ENCODE data around the gene APBA2. TPM values are rescaled to one million over a fixed set of nuclear protein-coding genes. Genes with fewer than 3 reads are reported as not detected.

Gene APBA2
- total RNA-seq, 1 experiment from 2014 or later: 0.31 TPM

DNA sequence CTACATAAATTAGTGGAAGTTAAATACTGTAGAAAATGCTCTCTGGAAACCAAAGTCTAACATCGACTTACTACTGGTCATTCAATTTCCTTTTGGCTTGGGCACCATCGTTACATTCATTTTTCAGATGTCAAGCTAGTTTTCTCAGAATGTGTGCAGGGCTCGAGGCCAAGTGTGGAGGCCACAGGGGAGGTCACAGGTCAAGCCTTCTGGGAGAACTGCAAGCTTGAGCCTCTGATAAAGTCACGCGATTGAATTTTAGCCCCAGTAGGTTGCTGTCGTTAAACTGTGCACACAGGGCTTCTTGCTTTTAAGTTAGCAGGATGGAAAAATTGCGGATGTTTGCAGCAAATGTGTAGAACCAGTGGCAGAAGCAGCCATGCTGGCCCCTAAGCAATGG is 182.2 kb downstream of the APBA2 start:
- no peak overlapping the region for H3K4me3 ChIP-seq (ENCODE audit: low read depth in 2 of 2, low read length in 2 of 2)
- intact Hi-C loops (cut with micrococcal nuclease; ENCODE audit: unreplicated experiment): no loop called here
- CTCF ChIA-PET: no interaction called here
- BruUV-seq (replicated peaks): no TSS peak
- no peaks in the 10 kb centered on the region for H3K9me3 ChIP-seq (ENCODE audit: control insufficient read depth, insufficient read depth, low read depth, low read length)
- H3K4me1 ChIP-seq (ENCODE audit: control insufficient read depth, insufficient read depth, low read length): no peaks in the 10 kb centered on the region
- in situ Hi-C loops (cut with HindIII; ENCODE audit: low pct_unique_long_range_greater_than_20kb, low sequenced_read_pairs): no loop called here
- no peaks in the 10 kb centered on the region for H3K36me3 ChIP-seq (ENCODE audit: control insufficient read depth, insufficient read depth, low read length)
- H3K27ac ChIP-seq (ENCODE audit: low read length): no peak overlapping the region
- DNase-seq (ENCODE audit: low read depth, low spot score) (no peak), ATAC-seq (no peak)
- POLR2A ChIA-PET: no interaction called here
- no peaks in the 10 kb centered on the region for H3K27me3 ChIP-seq (ENCODE audit: control insufficient read depth, insufficient read depth, low read length)
- TF ChIP-seq, protein P1, sequence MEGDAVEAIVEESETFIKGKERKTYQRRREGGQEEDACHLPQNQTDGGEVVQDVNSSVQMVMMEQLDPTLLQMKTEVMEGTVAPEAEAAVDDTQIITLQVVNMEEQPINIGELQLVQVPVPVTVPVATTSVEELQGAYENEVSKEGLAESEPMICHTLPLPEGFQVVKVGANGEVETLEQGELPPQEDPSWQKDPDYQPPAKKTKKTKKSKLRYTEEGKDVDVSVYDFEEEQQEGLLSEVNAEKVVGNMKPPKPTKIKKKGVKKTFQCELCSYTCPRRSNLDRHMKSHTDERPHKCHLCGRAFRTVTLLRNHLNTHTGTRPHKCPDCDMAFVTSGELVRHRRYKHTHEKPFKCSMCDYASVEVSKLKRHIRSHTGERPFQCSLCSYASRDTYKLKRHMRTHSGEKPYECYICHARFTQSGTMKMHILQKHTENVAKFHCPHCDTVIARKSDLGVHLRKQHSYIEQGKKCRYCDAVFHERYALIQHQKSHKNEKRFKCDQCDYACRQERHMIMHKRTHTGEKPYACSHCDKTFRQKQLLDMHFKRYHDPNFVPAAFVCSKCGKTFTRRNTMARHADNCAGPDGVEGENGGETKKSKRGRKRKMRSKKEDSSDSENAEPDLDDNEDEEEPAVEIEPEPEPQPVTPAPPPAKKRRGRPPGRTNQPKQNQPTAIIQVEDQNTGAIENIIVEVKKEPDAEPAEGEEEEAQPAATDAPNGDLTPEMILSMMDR (IDR thresholded peaks at IDR 0.05): no peak
- TF ChIP-seq POLR2AphosphoS5 (IDR thresholded peaks at IDR 0.05; ENCODE audit: low read depth, low read length) (no peak), TCF7L2 (IDR thresholded peaks at IDR 0.05; ENCODE audit: low read depth, low read length) (no peak), SIN3A (IDR thresholded peaks at IDR 0.05; ENCODE audit: borderline replicate concordance, insufficient read depth, low read depth, low read length) (no peak)

DNA sequence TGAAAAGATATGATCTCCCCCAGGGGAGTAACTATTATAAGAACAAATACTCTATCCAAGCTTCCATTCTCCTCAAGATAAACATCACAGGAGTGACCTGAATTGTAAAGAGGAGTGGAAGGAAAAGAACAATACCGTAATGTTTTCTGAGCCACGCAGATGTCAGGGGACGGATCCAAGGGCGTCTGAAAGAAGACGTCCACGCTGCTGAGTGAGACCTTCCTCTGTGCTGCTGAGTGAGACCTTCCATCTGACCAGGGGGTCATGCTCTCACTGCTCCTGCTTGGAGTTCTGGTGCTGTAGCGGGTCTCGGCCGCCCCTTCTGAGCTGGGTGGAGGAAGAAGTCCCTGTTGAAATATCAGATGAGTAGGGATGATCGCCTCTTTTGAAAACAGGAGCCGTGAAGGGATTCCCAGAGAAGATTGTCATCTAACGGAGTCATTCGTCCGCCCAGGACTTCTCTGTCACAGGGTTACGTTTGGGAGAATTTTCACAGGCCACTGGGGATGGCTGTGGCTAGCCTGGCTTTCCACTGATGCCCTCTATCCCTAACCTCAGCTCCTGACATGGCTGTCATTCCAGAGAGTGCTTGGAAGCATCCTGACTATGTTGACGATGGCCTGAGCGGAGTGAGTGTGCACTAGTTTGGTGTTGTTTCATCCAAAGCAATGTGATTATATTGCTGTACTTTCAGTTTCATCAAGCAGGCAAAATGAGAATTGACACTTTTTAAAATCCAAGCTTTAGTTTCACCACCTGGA is 184.9 kb downstream of the APBA2 start:
- in situ Hi-C loops (cut with HindIII; ENCODE audit: low pct_unique_long_range_greater_than_20kb, low sequenced_read_pairs) (no loop called here), intact Hi-C loops (cut with micrococcal nuclease; ENCODE audit: unreplicated experiment) (no loop called here)
- no peak overlapping the region for H3K4me3 ChIP-seq (ENCODE audit: low read depth in 2 of 2, low read length in 2 of 2)
- CTCF ChIA-PET: no interaction called here
- no TSS peak for BruUV-seq (replicated peaks)
- no peaks in the 10 kb centered on the region for H3K27me3 ChIP-seq (ENCODE audit: control insufficient read depth, insufficient read depth, low read length)
- no peaks in the 10 kb centered on the region for H3K9me3 ChIP-seq (ENCODE audit: control insufficient read depth, insufficient read depth, low read depth, low read length)
- TF ChIP-seq, protein P2, sequence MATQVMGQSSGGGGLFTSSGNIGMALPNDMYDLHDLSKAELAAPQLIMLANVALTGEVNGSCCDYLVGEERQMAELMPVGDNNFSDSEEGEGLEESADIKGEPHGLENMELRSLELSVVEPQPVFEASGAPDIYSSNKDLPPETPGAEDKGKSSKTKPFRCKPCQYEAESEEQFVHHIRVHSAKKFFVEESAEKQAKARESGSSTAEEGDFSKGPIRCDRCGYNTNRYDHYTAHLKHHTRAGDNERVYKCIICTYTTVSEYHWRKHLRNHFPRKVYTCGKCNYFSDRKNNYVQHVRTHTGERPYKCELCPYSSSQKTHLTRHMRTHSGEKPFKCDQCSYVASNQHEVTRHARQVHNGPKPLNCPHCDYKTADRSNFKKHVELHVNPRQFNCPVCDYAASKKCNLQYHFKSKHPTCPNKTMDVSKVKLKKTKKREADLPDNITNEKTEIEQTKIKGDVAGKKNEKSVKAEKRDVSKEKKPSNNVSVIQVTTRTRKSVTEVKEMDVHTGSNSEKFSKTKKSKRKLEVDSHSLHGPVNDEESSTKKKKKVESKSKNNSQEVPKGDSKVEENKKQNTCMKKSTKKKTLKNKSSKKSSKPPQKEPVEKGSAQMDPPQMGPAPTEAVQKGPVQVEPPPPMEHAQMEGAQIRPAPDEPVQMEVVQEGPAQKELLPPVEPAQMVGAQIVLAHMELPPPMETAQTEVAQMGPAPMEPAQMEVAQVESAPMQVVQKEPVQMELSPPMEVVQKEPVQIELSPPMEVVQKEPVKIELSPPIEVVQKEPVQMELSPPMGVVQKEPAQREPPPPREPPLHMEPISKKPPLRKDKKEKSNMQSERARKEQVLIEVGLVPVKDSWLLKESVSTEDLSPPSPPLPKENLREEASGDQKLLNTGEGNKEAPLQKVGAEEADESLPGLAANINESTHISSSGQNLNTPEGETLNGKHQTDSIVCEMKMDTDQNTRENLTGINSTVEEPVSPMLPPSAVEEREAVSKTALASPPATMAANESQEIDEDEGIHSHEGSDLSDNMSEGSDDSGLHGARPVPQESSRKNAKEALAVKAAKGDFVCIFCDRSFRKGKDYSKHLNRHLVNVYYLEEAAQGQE (IDR thresholded peaks at IDR 0.05; ENCODE audit: insufficient read depth in 1 of 2, low read depth in 2 of 2, low read length in 1 of 2): no peak
- TF ChIP-seq SIN3A (IDR thresholded peaks at IDR 0.05; ENCODE audit: borderline replicate concordance, insufficient read depth, low read depth, low read length) (no peak), POLR2AphosphoS5 (IDR thresholded peaks at IDR 0.05; ENCODE audit: low read depth, low read length) (no peak), TCF7L2 (IDR thresholded peaks at IDR 0.05; ENCODE audit: low read depth, low read length) (no peak)
- TF ChIP-seq, protein P1 (IDR thresholded peaks at IDR 0.05): no peak
- no peaks in the 10 kb centered on the region for H3K4me1 ChIP-seq (ENCODE audit: control insufficient read depth, insufficient read depth, low read length)
- DNase-seq (ENCODE audit: low read depth, low spot score): no peak
- no peak overlapping the region for H3K27ac ChIP-seq (ENCODE audit: low read length)
- ATAC-seq: no peak
- H3K36me3 ChIP-seq (ENCODE audit: control insufficient read depth, insufficient read depth, low read length): no peaks in the 10 kb centered on the region
- POLR2A ChIA-PET: no interaction called here
